NK-92 treated with Interleukin-12 subunit alpha and Interleukin-12 subunit beta, amount 100 ng/mL, for 24 hours (cell line): Measurements from ENCODE around the gene DDX6.
"Not testable (repeated sequence)": the region's sequence is repeated elsewhere in the genome, so short reads cannot be mapped to it uniquely, and the experiment has no call there.

ENCODE experiments used
- DNase-seq: peaks from one replicate; lab custom pipeline; 2025; lab: John Stamatoyannopoulos, UW

Gene DDX6, protein sequence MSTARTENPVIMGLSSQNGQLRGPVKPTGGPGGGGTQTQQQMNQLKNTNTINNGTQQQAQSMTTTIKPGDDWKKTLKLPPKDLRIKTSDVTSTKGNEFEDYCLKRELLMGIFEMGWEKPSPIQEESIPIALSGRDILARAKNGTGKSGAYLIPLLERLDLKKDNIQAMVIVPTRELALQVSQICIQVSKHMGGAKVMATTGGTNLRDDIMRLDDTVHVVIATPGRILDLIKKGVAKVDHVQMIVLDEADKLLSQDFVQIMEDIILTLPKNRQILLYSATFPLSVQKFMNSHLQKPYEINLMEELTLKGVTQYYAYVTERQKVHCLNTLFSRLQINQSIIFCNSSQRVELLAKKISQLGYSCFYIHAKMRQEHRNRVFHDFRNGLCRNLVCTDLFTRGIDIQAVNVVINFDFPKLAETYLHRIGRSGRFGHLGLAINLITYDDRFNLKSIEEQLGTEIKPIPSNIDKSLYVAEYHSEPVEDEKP

DNA sequence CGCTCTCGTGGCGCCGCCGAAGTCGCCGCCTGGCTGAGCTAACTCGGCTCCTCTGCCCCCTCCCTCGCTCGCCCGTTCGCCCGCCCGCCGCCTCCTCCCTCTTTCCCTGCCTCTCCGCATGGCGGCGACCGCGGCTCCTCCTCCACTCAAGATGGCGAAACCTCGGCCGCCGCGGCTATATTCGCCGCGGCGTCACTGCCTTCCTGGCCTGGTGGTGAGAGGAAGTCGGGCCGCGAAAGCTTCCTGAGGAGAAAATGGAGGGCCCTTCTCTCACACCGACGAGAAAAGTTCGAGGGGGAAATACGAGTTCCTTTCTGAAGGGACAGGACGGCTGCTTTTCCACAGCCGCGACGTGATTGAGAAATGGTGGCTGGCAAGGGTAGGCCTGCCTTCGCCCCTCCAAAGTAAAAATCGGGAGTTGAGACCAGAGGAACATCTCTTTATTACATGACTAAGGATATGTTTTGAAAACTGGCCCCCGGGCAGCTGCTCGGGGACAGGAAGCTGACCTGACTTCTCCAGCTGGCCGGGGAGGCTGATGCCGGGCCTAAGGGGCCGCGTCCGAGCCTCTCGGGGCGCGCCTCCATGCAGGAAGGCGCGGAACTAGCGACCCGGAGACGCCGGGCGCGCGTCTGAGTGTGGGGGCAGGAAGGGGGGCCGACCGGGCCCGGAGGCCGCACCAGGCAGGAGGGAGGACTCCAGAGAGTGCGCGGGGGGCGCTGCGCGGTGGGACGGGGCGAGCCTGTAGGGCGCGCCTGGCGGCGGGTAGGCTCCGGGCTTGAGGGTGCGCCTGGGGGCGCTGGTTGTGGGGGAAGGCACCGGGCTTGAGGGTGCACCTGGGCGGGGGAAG is at the start of gene DDX6:
DDX6 (minus strand) TSS at position 54 of the 850 bp plus-strand sequence. CDS start 4,913 bp downstream, outside the sequence.
- DNase-seq, result peak; percentile 84

DNA sequence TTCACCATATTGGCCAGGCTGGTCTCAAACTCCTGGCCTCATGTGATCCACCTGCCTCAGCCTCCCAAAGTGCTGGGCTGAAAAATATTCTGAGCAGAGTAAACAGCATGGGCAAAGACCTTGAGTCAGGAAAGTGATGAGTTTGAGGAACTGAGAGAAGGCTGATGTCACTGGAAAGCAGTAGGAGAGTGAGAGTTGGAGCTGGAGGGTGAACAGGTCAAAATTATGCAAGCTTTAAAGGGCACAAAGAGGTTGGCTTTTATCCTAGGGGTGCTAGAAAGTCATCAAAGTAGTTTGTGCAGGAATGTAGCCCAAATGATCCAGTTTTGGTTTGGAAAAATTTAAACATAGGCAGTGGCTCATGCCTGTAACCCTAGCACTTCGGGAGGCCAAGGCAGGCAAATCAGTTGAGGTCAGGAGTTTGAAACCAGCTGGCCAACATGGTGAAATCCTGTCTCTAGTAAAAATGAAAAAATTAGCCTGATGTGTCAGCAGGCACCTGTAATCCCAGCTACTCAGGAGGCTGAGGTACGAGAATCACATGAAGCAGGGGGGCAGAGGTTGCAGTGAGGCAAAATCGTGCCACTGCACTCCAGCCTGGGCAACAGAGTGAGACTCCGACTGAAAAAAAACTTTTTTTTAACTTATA is 48.1 kb upstream of the DDX6 start:
- no peak for DNase-seq

DNA sequence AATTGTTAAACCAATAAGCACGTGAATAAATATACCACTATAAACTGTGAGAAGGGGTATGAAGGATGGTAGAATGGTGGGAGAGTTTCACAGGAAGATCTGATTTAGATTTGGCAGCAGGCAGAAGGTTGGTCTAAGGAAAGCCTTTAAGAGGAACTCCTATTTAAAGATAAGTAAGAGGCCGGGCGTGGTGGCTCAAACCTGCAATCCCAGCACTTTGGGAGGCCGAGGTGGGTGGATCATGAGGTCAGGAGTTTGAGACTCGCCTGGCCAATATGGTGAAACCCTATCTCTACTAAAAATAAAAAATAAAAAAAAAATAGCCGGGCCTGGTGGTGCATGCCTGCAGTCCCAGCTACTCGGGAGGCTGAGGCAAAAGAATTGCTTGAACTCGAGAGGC is 46.9 kb upstream of the DDX6 start:
- DNase-seq, result no peak

DNA sequence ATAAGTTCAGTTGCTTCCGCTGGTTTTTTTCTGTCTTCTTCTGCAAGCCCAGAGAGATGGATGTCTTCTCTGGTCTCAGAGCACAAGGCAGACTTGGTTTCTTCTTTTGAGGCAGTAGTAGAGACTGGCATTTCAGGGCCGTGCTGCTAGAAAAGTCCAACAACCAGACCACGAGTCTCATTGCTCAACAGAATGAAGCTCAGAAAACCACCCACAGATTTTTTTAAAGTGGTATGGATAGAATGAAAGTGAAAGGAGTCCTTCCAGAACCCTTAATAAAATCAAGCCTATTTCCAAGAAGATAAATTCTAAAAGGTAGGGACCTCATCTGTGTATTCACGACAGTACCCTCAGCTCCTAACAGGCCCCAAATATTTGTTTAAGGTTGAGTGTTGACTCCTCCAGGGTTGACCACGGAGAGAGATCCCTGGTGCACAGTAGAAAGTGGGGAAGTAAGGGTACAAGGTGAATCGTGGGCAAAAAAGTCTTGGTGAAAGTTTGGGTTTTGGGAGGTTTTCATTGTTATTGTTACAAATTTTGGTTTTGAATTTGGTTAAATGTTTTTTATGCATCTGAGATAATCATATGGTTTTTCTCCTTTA is 43.6 kb upstream of the DDX6 start:
- no peak for DNase-seq

DNA sequence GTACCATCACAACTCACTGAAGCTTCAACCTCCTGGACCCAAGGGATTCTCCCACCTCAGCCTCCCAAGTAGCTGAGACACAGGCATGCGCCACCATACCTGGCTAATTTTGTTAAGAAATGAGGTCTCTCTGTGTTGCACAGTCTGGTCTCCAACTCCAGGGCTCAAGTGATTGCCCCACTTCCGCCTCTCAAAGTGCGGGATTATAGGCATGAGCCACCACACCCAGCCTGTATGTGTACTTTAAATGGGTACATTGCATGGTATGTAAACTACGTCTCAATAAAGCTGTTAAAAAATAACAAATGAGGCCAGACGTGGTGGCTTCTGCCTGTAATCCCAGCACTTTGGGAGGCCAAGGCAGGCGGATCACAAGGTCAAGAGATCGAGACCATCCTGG is 36.2 kb upstream of the DDX6 start:
- no peak for DNase-seq

DNA sequence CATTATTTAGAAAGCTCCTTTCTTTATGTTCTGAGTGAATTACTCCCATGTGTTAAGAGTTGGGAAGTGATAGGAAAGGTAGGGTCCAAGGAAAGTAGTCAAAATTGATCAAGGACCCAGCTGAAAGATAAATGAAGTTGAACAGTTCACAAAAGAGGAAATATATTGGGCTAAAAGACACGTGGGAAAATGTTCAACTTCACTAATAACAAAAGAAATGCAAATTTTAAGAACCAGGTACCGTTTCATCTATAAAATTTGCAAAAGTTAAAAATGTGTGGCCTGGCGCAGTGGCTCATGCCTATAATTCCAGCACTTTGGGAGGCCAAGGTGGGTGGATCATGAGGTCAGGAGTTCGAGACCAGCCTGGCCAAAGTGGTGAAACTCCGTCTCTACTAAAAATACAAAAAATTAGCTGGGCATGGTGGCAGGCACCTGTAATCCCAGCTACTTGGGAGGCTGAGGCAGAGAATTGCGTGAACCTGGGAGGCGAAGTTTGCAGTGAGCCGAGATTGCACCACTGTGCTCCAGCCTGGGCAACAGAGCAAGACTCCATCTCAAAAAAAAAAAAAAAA is 32.1 kb upstream of the DDX6 start:
- DNase-seq, result not testable (repeated sequence)

GRCh38 chr11:118820412-118821357 is 29.7 kb upstream of the DDX6 start:
- no peak for DNase-seq

DNA sequence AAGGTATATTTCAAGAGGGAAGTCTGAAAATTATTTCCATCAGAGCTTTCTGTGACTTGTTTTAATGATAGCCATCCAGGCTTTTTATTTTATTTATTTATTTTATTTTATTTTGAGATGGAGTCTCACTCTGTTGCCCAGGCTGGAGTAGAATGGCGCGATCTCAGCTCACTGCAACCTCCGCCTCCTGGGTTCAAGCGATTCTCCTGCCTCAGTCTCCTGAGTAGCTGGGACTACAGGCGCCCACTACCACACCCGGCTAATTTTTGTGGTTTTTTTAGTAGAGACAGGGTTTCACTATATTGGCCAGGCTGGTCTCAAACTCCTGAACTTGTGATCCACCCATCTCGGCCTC is 29.0 kb upstream of the DDX6 start:
- DNase-seq, result not testable (repeated sequence)

DNA sequence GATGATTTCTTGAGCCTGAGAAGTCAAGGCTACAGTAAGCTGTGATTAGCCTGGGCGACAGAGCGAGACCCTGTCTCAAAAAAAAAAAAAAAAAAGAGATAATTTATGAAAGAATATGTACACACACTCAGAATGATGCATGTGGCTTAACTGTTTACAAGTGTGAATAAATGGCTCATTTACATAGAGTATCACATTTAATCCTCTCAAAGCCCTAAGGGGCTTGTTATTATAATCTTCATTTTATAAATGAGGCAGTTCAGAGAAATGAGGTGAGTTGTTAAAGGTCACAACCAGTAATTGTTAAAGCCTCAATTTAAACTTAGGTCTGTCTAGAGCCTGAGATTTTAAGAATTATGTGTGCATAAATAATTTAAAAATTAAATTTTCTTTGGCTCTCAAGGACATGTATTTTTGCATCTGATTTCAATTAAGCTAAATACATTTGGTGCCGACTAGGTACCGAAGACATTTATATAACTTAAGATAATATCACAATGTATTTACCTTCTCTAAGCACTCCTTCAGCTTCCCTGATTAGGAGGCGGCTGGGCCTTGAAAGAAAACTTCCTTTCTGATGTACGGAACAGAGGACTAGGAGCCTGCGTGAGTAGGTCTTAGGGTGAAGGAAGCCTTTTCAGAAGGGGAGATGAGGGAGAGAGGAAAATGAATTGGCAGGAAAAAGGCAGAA is 28.5 kb upstream of the DDX6 start:
- DNase-seq, result no peak

- DNase-seq, result no peak
Measured at GRCh38 chr11:118818130-118818529, 27.2 kb upstream of the DDX6 start.

DNA sequence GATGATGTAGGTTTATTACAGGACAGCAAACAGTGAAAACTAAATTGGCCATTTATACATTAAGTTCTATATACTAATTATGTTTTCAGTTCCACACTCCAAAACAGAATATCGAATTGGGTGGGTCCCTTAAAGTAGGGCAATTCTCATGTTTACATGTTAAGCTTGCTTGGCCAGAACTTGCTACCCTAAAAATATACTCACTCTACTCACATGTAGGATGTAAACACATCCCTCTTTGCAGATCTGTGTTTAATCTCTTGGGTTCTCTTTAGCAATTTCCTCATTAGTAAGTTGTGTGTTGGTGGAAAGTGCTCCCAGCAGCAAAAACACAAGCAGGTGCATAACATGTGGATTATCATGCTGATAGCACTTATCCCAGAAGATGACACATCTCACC is 22.6 kb upstream of the DDX6 start:
- no peak for DNase-seq

GRCh38 chr11:118812485-118812884 is 21.5 kb upstream of the DDX6 start:
- DNase-seq, result no peak

DNA sequence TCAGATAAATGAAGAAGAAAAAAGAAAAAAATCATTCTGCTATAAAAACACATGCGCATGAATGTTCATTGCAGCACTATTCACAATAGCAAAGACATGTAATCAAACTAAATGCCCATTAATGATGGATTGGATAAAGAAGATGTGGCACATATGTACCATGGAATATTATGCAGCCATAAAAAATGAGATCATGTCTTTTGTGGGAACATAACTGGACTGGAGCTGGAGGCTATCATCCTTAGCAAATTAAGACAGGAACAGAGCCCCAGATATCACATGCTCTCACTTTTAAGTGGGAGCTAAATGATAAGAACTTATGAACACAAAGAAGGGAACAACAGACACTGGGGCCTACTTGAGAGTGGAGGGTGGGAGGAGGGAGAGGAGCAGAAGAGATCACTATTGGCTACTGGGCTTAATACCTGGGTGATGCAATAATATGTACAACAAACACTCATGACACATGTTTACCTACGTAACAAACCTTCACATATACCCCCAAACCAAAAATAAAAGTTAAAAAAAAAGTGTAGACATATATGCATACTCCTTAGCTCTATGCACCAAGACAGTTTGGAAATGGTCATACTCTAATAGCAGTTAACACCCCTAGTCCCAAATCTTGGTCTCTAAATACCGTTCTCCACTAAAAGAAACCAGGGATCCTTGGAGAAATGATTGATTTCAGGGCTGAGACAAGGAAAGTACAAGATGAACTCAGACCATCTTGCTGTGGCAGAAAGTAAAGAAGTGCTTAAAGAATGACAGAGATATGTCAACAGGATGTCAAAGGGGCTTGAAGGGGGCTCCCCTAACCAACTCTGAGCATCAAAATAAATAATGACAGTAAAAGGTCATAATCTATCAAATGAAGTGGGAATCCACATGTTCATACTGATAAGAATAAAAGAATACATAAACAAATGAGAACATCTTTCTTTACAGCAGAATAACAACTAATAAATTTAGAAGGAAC is 17.1 kb upstream of the DDX6 start:
- no peak for DNase-seq

DNA sequence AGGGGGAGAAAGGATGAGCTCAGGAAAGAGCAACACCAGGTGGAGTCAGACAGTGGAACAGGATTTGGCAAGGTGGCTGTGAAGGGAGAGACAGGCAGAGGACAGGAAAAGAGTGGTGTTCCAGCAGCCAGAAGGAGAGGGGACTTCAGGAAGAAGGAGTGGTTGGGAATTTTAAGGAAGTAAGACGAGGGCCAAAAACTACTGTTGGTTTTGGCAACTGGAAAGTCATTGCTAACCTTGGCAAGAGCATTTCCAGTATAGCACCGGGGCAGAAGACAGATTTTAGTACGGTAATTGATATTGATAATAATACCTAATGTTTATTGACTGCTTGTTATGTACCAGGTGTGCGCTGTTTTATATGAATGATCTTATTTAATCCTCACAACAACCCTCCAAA is 15.4 kb upstream of the DDX6 start:
- DNase-seq, result no peak

GRCh38 chr11:118804094-118804493 is 13.1 kb upstream of the DDX6 start:
- no peak for DNase-seq

- no peak for DNase-seq
Measured at GRCh38 chr11:118799372-118799771, 8.4 kb upstream of the DDX6 start.

DNA sequence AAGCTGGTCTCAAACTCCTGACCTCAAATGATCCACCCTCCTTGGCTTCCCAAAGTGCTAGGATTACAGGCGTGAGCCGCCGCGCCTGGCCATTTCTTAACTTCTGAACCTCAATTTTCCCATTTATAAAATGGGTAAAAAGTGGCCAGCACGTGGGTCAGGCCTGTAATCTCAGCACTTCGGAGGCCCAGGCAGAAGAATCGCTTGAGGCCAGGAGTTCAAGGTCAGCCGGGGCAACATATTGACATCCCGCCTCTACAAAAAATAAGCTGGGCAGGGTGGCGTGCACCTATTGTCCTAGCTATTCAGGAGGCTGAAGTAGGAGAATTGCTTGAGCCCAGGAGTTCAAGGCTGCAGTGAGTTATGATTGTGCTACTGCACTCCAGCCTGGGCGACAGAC is 6.5 kb upstream of the DDX6 start:
- DNase-seq, result no peak

- DNase-seq, result no peak
Measured at GRCh38 chr11:118792570-118793124, 1.7 kb upstream of the DDX6 start.
